Activated B cell treated with CpG ODN at 0.5 μM for 24 hours (primary cell): ENCODE results near the gene PAPSS1. TPM values are rescaled to one million over a fixed set of nuclear protein-coding genes. Genes with fewer than 3 reads are reported as not detected.

Experiments used
- ATAC-seq: fragments of 200-7000 bp; cut with Tn5 transposase; one replicate; pipeline ENCODE4 v1.10.0; 2021; ENCODE audit warnings: low read depth, mild to moderate bottlenecking, moderate library complexity
- CTCF ChIA-PET: fragments of 350-600 bp; sonication (Branson Sonifier 250); formaldehyde crosslinking; loops from one replicate; lab custom pipeline; 2021; ENCODE audit warnings: antibody characterized with exemption; lab: Charles Lee
- POLR2A ChIA-PET: fragments of 350-600 bp; sonication (Branson Sonifier 250); formaldehyde crosslinking; loops from one replicate; lab custom pipeline; 2021; ENCODE audit warnings: antibody characterized with exemption; lab: Charles Lee
- DNase-seq: peaks from one replicate; pipeline ENCODE4 v3.0.0; 2022
- H3K27ac Mint-ChIP-seq: one replicate; pipeline ENCODE4 v1.8.0; 2020; ENCODE audit warnings: mixed read lengths
- H3K27me3 Mint-ChIP-seq: one replicate; pipeline ENCODE4 v1.8.0; 2021; ENCODE audit warnings: mixed read lengths
- H3K36me3 Mint-ChIP-seq: one replicate; pipeline ENCODE4 v1.8.0; 2021; ENCODE audit warnings: low read depth, mixed read lengths
- H3K4me1 Mint-ChIP-seq: one replicate; pipeline ENCODE4 v1.8.0; 2021; ENCODE audit warnings: mixed read lengths
- H3K4me3 Mint-ChIP-seq: one replicate; pipeline ENCODE4 v1.8.0; 2020; ENCODE audit warnings: mild to moderate bottlenecking, mixed read lengths
- H3K9me3 Mint-ChIP-seq: one replicate; pipeline ENCODE4 v1.8.0; 2020; ENCODE audit warnings: mixed read lengths
- intact Hi-C: fragments of 100-400 bp; cut with micrococcal nuclease; formaldehyde crosslinking; loops from one replicate; pipeline ENCODE4 v1.15.1; 2024
- total RNA-seq: library from RNA; stranded (reverse); gene quantifications from 2 replicates; pipeline ENCODE4 v1.2.3, GENCODE V29; 2022
- TF ChIP-seq, protein P1 (sequence below): fragments of 200-600 bp; IDR thresholded peaks from one replicate; pipeline ENCODE4 v1.8.0; 2022; ENCODE audit warnings: antibody characterized with exemption, mild to moderate bottlenecking

The PAPSS1 gene
- total RNA-seq, 1 donor from 2014 or later = 31.8 TPM

DNA sequence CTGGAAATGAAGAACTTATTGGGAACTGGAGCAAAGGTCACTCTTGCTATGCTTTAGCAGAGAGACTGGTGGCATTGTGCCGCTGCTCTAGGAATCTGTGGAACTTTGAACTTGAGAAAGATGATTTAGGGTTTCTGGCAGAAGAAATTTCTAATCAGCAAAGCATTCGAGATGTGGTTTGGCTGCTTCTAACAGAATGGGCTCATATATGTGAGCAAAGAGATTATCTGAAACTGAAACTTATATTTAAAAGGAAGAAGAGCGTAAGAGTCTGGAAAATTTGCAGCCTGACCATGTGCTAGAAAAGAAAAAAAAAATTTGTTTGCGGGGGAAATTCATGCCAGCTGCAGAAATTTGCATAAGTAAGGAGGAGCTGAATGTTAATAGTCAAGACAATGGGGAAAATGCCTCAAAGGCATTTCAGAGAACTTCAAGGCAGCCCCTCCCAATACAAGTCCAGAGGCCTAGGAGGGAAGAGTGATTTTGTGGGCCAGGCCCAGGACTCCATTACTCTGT lies 35.9 kb upstream of the PAPSS1 start:
- Mint-ChIP-seq H3K4me1 (peaks cover 10% of the 10 kb centered on the region), H3K9me3 (no peaks in the 10 kb centered on the region), H3K36me3 (no peaks in the 10 kb centered on the region), H3K27me3 (peaks cover 4% of the 10 kb centered on the region), H3K4me3 (no peak overlapping the region), H3K27ac (no peak overlapping the region)
- CTCF ChIA-PET = no interaction called here
- intact Hi-C loops = loop anchor here (5.0 kb wide), 1 partner anchor 1651 kb away; no protein-coding TSS in a partner anchor
- DNase-seq (no peak), ATAC-seq (peak; percentile 10)
- TF ChIP-seq, protein P1, sequence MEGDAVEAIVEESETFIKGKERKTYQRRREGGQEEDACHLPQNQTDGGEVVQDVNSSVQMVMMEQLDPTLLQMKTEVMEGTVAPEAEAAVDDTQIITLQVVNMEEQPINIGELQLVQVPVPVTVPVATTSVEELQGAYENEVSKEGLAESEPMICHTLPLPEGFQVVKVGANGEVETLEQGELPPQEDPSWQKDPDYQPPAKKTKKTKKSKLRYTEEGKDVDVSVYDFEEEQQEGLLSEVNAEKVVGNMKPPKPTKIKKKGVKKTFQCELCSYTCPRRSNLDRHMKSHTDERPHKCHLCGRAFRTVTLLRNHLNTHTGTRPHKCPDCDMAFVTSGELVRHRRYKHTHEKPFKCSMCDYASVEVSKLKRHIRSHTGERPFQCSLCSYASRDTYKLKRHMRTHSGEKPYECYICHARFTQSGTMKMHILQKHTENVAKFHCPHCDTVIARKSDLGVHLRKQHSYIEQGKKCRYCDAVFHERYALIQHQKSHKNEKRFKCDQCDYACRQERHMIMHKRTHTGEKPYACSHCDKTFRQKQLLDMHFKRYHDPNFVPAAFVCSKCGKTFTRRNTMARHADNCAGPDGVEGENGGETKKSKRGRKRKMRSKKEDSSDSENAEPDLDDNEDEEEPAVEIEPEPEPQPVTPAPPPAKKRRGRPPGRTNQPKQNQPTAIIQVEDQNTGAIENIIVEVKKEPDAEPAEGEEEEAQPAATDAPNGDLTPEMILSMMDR = no peak
- POLR2A ChIA-PET = no interaction called here

DNA sequence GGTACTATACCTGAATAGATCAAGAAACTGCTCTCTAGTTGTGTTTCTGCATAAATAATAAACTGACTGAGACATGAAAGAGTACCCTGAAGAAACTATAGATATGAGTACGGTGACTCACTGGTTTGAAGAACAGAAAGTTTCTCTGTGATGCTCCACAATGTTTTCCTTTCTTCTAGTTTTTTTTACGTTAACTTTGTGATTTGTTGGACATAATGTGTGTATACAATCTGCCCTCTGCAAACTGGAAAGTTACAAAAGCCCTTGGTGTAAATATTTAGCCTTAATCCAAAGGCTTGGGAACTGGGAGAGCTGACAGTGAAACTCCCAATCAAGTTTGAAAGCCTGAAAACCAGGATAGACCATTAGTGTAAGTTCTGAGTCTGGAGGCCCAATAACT lies 31.6 kb upstream of the PAPSS1 start:
- ChIA-PET CTCF (interaction anchor here (0.7 to 1.0 kb wide), 2 partner anchors 70 to 185 kb away, joined by 3 read pairs; no protein-coding TSS in a partner anchor), POLR2A (no interaction called here)
- H3K9me3 Mint-ChIP-seq = no peaks in the 10 kb centered on the region
- TF ChIP-seq, protein P1 = no peak
- peaks cover 15% of the 10 kb centered on the region for H3K27me3 Mint-ChIP-seq
- no peak for ATAC-seq
- H3K27ac Mint-ChIP-seq = no peak overlapping the region
- intact Hi-C loops = no loop called here
- no peak for DNase-seq
- no peaks in the 10 kb centered on the region for H3K36me3 Mint-ChIP-seq
- no peak overlapping the region for H3K4me3 Mint-ChIP-seq
- H3K4me1 Mint-ChIP-seq = peaks cover 10% of the 10 kb centered on the region

GRCh38 chr4:107747748-107748486 lies 27.9 kb upstream of the PAPSS1 start:
- Mint-ChIP-seq H3K4me3 (no peak overlapping the region), H3K9me3 (peaks cover 8% of the 10 kb centered on the region), H3K36me3 (no peaks in the 10 kb centered on the region), H3K27me3 (peaks cover 23% of the 10 kb centered on the region), H3K4me1 (no peaks in the 10 kb centered on the region), H3K27ac (no peak overlapping the region)
- CTCF ChIA-PET = no interaction called here
- TF ChIP-seq, protein P1 = no peak
- DNase-seq = no peak
- no peak for ATAC-seq
- intact Hi-C loops = no loop called here
- POLR2A ChIA-PET = no interaction called here

DNA sequence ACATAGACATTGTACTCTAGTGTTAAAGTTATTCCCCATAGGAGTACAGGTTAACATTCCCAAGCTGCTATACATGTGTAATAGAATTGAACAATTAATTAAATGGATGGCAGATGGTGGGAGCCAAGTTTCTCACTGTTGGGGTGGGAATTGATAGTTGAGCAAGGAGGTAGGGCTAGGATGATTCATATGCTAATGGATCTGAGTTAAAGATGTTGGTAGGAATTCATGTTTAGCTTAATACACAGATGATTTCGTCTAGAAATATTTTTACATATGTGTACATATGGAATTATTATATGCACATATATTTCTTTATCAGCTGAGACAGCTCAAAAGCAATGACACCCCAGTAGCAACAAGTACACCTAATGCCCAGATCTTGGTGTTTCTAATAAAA lies 26.1 kb upstream of the PAPSS1 start:
- H3K4me3 Mint-ChIP-seq = no peak overlapping the region
- TF ChIP-seq, protein P1 = no peak
- ChIA-PET POLR2A (no interaction called here), CTCF (interaction anchor here (1.3 to 1.4 kb wide), 2 partner anchors 9 to 10 kb away, joined by 3 read pairs; no protein-coding TSS in a partner anchor)
- DNase-seq (no peak), ATAC-seq (no peak)
- no peaks in the 10 kb centered on the region for H3K4me1 Mint-ChIP-seq
- no peaks in the 10 kb centered on the region for H3K36me3 Mint-ChIP-seq
- H3K27me3 Mint-ChIP-seq = peaks cover 23% of the 10 kb centered on the region
- peaks cover 8% of the 10 kb centered on the region for H3K9me3 Mint-ChIP-seq
- no peak overlapping the region for H3K27ac Mint-ChIP-seq
- intact Hi-C loops = no loop called here

- H3K4me1 Mint-ChIP-seq = no peaks in the 10 kb centered on the region
- ATAC-seq = no peak
- peaks cover 8% of the 10 kb centered on the region for H3K9me3 Mint-ChIP-seq
Observed at GRCh38 chr4:107744532-107744931, 24.5 kb upstream of the PAPSS1 start.

More at GRCh38 chr4:107744532-107744931, 24.5 kb upstream of the PAPSS1 start:
- no peak overlapping the region for H3K4me3 Mint-ChIP-seq
- intact Hi-C loops = no loop called here
- TF ChIP-seq, protein P1 = no peak
- ChIA-PET CTCF (no interaction called here), POLR2A (no interaction called here)
- H3K27ac Mint-ChIP-seq = no peak overlapping the region
- no peaks in the 10 kb centered on the region for H3K36me3 Mint-ChIP-seq
- peaks cover 20% of the 10 kb centered on the region for H3K27me3 Mint-ChIP-seq
- DNase-seq = no peak
